Measurements from ENCODE around the gene PACC1.

Gene PACC1

DNA sequence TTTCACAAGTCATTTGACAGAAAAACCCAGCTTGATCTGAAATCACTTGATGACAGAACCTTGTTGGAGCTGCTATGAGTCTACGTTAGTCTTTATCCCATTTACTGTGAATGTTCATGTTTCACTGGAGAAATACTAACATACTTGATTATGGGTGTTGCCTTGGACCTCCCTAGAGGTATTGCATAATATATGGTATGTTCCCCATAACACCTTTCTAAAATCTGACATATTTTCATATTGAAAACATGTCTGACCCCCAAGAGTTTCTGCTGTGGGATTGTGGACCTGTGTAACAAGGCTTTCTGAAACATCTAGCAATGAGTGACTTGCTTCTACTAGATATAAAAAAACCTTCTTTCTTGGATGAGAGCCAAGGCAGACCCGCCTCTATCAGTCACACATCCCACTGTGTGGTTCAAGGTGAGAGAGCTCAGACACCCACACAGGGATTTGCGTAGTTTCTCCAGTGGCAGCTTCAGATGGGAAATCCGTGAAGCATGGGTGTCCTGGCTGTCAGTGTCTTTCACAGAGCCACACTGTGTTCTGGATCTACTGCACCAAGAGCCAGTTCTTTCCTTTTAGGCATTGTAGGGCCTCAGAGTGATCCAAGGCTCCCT, 22.6 kb upstream of the PACC1 start:
- DNase-seq: no peak

GRCh38 chr1:212434992-212435391, 20.3 kb upstream of the PACC1 start:
- DNase-seq: no peak

GRCh38 chr1:212433577-212434462, 19.1 kb upstream of the PACC1 start:
- no peak for DNase-seq

- peak; percentile 57 for DNase-seq
Observed at GRCh38 chr1:212432661-212433576, 18.2 kb upstream of the PACC1 start, which contains the start of gene NENF. NENF (plus strand) TSS chr1:212432920; CDS start chr1:212432944, 24 bp downstream.

DNA sequence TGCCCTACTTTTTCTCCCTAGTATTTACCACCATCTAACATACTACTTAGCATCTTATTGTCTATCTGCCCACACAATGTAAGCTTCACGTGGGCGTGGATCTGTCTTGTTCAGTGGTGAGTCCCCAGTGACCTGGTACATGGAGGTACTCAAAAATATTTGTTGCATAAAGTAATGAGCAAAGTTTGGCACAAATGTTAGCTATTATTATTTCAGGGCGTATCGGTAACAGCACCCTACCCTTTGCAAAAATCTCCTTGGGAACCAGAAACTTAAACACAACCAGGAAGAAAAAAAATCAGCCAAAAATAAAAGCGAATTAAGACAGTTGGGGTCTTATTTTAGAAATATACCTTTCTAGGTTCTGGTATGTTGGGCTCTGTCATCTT, 17.6 kb upstream of the PACC1 start:
- no peak for DNase-seq

GRCh38 chr1:212431644-212432043, 17.0 kb upstream of the PACC1 start:
- DNase-seq: no peak

DNA sequence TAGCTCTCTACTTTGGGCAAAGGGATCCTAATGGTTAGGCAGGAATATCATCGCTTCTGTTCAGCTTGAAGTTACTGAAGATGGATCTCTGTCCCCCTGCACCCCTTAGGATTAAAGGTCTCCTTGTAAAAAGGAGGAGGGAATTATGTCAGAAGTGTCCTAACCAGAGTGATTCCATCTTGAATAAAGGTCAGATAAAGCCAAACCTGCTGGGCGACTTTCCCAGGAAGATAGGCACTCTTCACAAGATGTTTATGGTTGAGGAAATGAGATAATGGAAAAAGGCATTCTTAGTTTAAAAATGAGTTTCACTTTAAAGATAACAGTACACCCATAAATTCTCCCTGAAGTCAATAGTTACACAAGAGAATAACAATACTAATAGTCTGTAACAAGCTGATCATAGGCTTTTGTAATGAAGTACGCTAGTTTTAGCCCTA, 16.3 kb upstream of the PACC1 start:
- no peak for DNase-seq

DNA sequence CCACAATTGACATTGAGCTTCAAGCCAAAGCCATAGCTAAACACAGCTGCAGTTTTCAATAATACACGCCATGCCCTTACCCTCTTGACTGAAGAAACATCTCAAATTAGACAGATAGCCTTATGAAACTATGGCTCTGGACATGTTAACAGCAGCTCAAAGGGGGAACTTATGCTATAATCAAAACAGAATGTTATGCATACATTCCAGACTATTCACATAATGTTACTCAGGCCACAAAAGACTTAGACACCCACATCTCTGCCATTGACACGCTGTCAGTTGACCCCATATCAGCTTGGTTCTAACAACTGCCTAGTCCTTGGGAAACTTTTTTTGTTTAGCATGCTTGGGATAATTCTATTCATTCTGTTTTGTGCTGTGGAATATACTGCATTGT, 15.7 kb upstream of the PACC1 start:
- DNase-seq: no peak

- DNase-seq: peak; percentile 38
Observed at GRCh38 chr1:212428496-212428895, 13.8 kb upstream of the PACC1 start.

DNA sequence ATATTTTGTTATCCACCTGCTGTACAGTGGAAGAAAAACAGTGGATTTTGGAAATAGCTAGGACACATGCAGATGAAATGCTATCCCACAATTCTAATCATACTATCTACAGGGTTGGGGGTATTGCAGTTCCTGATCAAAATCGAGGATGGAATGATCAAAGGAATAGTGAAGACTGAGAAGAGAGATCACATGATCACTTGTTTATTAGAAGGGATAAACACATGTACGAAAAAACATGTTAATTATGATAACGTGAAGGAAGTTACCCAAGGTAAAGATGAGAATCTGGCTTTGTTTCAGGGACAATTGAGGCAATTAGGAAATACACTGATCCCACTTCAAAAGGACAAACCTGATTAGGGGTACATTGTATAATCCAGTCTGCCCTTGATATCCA, 9.2 kb upstream of the PACC1 start:
- DNase-seq: no peak

DNA sequence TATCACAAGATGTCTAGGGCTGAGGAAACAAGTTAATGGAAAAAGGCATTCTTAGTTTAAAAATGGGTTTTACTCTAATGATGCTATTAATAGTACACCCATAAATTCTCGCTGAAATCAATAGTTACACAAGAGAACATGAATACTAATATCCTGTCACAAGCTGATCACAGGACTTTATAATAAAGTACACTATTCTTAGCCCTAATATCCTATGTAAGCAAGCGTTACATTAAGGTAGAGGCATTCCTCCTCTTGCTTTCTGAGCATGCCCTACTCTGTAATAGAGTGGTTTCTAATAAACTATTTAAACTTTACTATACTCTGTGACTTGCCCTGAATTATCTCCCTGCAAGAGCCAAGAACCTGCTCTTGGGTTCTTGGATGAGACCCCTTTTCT, 6.5 kb upstream of the PACC1 start:
- no peak for DNase-seq

GRCh38 chr1:212415107-212415841, 588 bp upstream of the PACC1 start:
- DNase-seq: peak; percentile 88

DNA sequence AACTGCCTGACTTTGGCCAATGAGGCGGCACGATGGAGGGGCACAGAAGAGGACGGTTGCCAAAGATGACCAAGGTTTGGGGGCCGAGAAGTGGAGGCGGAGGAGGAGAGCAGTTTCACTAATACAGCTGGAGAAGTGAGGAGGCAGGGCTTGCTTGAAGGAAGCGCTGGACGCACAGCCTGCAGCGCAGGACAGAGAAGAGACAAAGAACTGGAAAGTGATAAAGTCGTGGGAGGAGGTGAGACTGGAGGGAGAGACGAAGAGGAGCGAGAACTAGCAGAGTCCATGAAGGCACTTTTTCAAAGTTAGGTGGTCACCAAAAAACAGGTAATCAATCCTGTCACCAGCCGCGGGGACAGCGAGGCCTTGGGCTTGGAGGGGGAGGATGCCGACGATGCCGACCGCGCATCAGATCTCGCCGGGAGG, 771 bp downstream of the PACC1 start:
- DNase-seq: peak; percentile 17

DNA sequence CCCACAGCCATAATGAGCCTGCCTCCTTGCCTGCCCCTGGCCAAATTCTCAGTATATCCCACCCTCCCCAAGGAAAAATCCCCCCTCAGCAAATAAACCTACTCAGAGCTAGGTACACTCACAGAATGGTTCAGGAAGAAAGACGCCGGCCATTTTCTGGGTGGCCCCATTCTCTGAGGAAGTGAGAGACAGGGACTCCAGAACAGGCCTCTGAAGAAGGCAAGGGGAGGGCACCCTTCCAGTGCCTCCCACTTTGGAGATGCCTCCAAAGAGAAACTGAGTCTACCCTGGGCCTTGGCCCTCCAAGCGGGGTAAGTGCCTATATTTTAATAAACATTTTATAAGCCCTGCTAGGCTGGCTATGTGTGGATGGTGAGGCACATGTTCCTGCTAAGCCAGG, 2.3 kb downstream of the PACC1 start:
- peak; percentile 26 for DNase-seq

DNA sequence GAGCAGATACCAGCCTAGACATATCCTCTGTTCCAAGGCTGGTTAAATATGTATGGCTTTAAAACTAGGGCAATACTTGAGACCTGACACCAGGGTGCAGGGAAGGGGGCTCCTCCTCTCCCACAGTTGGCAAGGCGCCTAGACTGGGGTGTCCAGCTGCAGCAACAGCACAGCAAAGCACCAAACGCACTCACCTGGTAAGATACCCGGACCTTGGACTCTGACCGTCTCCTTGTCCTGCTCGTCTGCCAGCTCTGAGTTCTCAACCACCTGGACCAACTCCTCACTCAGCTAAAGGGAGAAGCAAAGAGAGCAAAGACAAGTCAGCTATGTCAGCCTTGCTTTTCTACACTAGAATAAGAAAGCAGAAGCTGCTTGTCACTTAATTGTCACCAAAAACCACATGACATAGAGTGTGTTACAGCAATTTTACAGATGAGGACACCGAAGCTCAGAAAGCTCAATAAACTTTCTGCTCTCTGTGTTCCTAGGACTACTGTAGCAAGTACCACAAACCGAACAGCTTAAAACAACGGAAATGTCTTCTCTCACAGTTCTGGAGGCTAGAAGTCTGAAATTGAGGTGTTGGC, 4.4 kb downstream of the PACC1 start:
- DNase-seq: peak; percentile 89

- no peak for DNase-seq
Observed at GRCh38 chr1:212402666-212403321, 11.9 kb downstream of the PACC1 start.

GRCh38 chr1:212401838-212402582, 12.7 kb downstream of the PACC1 start:
- peak; percentile 45 for DNase-seq

DNA sequence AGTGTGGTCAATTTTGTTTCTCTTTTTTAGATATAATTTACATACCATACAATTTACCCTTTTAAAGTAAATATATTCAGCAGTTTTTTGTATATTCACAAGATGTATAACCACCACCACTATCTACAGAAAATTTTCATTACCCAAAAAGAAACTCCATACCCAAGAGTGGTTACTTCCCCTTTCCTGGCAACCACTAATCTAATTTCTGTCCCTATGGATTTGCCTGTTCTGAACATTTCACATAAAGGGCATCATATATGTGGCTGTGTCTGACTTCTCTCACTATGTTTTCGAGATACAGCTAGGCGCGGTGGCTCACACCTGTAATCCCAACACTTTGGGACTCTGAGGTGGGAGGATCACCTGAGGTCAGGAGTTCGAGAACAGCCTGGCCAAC, 13.6 kb downstream of the PACC1 start:
- peak; percentile 74 for DNase-seq

- no peak for DNase-seq
Observed at GRCh38 chr1:212397171-212397570, 17.5 kb downstream of the PACC1 start.

DNA sequence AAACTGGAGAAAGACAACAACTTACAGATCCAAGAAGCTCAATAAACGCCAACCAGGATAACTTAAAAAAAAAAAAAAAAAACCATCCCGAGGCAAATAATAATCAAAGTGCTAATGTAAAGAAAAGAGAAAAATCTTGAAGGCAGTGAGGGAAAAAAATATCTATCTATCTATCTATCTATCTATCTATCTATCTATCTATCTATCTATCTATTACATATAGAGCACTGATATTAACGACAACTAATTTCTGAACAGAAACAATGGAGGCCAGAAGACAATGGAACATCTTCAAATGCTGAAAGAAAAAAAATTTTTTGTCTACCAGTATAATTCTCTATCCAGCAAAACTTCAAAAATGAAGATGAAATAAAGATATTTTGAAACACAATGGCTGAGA, 18.0 kb downstream of the PACC1 start:
- no peak for DNase-seq
